Measurements from ENCODE around the gene PCDHGA7.
"Not testable (repeated sequence)": the region's sequence is repeated elsewhere in the genome, so short reads cannot be mapped to it uniquely, and the experiment has no call there.

PCDHGA7 gene

DNA sequence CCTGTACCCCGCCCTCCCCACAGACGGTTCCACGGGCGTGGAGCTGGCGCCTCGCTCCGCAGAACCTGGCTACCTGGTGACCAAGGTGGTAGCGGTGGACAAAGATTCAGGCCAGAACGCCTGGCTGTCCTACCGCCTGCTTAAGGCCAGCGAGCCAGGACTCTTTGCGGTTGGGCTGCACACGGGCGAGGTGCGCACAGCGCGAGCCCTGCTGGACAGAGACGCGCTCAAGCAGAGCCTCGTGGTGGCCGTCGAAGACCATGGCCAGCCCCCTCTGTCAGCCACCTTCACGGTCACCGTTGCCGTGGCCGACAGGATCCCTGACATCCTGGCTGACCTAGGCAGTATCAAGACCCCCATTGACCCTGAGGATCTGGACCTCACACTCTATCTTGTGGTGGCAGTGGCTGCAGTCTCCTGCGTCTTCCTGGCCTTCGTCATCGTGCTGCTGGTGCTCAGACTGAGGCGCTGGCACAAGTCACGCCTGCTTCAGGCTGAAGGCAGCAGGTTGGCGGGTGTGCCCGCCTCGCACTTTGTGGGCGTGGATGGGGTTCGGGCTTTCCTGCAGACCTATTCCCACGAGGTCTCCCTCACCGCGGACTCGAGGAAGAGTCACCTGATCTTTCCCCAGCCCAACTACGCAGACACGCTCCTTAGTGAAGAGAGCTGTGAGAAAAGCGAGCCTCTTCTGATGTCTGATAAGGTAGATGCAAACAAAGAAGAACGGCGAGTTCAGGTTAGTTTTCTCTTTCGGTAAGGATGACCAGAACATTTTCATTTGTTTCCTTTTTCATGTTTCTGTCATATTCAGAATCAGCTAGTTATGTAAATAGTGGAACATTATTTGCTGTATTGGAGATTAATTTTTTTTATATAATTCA is 16.3 kb upstream of the PCDHGA7 start:
- no peak for DNase-seq

DNA sequence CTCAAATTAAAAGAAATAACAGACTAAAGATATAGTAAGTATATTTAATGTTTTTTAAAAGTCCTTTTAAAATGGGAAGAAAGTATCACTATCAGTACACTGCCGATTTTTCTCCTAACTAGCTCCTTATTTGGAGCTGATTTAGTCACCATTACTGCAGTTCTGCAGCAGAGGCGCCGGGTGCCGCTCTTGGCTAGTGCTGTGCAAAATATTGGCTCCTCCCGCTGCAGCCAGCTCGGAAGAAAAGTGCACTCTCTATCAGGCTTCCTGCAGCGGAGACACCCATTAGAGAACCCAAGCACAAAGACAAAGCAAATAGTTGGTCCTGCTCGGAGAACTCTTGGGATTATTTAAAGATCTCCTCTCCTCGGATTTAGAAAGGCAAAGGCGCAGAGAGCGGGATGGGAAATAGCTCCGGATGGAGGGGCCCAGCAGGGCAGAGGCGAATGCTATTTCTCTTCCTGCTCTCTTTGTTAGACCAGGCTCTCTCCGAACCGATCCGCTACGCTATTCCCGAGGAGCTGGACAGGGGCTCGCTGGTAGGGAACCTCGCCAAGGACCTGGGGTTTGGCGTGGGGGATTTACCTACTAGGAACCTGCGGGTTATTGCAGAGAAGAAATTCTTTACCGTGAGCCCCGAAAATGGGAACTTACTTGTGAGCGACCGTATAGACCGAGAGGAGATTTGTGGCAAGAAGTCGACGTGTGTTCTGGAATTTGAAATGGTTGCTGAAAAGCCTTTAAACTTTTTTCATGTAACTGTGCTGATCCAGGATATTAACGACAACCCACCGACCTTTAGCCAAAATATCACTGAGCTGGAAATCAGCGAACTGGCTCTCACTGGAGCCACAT is 12.3 kb upstream of the PCDHGA7 start, which contains the start of gene PCDHGB3:
Gene PCDHGB3, plus strand, starts transcription at position 249 of the 855 bp plus-strand sequence. Its CDS starts 153 bp downstream, at position 402.
- no peak for DNase-seq

DNA sequence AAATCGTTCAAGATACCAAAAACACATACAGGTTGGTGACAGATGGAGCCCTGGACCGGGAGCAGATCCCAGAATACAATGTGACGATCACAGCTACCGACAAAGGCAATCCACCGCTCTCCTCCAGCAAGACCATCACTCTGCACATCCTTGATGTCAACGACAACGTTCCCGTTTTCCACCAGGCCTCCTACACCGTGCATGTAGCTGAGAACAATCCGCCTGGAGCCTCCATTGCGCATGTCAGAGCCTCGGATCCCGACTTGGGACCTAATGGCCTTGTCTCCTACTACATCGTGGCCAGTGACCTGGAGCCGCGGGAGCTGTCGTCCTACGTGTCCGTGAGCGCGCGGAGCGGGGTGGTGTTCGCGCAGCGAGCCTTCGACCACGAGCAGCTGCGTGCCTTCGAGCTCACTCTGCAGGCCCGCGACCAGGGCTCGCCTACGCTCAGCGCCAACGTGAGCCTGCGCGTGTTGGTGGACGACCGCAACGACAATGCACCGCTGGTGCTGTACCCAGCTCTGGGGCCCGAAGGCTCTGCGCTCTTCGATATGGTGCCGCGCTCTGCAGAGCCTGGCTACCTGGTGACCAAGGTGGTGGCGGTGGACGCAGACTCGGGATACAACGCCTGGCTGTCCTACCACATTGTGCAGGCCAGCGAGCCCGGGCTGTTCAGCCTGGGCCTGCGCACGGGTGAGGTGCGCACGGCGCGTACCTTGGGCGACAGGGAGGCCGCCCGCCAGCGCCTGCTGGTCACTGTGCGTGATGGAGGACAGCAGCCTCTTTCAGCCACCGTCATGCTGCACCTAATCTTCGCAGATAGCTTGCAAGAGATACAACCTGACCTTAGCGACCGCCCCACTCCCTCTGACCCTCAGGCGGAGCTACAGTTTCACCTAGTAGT is 10.7 kb upstream of the PCDHGA7 start:
- no peak for DNase-seq

DNA sequence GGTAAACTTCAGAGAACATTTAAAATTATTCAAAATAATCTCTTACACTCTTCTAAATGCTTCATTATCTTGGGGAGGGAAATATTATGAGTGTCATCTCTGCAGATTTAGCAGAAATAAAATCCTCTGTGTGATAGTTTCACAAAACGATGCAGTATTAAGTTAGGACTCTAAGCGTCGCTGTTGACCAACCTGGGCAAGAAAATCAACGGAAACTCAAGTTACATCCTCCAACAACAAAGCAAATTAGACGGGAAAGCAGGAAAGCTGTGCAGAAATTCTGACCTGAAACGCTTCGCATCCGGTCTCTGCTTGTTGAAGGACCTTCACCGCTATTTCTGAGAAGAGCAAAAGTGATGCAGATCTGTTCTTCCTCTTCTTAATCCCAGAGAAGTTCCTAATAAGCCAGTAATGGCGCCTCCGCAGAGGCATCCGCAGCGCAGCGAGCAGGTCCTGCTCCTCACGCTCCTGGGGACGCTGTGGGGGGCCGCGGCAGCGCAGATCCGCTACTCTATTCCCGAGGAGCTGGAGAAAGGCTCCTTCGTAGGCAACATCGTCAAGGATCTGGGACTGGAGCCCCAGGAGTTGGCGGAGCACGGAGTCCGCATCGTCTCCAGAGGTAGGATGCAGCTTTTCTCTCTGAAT is 8.7 kb upstream of the PCDHGA7 start, which contains the start of gene PCDHGA6:
Gene PCDHGA6, plus strand, starts transcription at position 219 of the 645 bp plus-strand sequence. Its CDS starts 193 bp downstream, at position 412.
- DNase-seq = no peak

DNA sequence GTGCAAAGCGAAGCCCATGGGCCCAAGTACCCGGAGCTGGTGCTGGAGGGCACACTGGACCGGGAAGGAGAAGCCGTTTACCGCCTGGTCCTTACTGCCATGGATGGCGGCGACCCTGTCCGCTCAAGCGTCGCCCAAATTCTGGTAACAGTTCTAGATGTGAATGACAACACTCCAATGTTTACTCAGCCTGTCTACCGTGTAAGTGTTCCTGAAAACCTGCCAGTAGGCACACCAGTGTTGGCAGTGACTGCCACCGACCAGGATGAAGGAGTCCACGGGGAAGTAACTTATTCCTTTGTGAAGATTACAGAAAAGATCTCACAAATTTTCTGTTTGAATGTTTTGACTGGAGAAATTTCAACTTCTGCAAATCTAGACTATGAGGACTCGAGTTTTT is 7.9 kb upstream of the PCDHGA7 start:
- no peak for DNase-seq

DNA sequence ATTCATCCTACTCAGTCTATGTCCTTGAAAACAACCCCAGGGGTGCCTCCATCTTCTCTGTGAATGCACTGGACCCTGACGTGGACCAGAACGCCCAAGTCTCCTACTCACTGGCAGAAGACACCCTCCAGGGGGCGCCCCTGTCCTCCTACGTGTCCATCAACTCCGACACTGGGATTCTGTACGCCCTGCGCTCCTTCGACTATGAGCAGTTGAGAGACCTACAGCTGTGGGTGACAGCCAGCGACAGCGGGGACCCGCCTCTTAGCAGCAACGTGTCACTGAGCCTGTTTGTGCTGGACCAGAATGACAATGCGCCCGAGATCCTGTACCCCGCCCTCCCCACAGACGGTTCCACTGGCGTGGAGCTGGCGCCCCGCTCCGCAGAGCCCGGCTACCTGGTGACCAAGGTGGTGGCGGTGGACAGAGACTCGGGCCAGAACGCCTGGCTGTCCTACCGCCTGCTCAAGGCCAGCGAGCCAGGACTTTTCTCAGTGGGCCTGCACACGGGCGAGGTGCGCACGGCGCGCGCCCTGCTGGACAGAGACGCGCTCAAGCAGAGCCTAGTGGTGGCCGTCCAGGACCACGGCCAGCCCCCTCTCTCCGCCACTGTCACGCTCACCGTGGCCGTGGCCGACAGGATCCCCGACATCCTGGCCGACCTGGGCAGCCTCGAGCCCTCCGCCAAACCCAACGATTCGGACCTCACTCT is 6.9 kb upstream of the PCDHGA7 start:
- DNase-seq = not testable (repeated sequence)

DNA sequence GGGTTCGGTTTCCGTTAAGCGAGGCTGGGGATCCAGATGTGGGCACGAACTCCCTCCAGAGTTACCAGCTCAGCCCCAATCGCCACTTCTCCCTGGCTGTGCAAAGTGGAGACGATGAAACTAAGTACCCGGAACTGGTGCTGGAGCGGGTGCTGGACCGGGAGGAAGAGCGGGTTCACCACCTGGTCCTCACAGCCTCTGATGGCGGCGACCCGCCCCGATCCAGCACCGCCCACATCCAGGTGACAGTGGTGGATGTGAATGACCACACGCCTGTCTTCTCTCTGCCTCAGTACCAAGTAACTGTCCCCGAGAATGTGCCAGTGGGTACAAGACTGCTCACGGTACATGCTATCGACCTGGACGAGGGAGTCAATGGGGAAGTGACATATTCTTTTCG is 803 bp downstream of the PCDHGA7 start:
- no peak for DNase-seq

DNA sequence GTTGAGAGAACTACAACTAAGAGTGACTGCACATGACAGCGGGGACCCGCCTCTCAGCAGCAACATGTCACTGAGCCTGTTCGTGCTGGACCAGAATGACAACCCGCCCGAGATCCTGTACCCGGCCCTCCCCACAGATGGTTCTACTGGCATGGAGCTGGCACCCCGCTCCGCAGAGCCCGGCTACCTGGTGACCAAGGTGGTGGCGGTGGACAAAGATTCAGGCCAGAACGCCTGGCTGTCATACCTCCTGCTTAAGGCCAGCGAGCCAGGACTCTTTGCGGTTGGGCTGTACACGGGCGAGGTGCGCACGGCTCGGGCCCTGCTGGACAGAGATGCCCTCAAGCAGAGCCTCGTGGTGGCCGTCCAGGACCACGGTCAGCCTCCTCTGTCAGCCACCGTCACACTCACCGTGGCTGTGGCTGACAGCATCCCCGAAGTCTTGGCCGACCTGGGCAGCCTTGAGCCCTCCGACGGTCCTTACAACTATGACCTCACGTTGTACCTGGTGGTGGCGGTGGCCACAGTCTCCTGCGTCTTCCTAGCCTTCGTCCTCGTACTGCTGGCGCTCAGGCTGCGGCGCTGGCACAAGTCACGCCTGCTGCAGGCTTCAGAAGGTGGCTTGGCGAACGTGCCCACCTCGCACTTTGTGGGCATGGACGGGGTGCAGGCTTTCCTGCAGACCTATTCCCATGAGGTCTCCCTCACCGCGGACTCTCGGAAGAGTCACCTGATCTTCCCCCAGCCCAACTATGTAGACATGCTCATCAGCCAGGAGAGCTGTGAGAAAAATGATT is 2.1 kb downstream of the PCDHGA7 start:
- DNase-seq = no peak

DNA sequence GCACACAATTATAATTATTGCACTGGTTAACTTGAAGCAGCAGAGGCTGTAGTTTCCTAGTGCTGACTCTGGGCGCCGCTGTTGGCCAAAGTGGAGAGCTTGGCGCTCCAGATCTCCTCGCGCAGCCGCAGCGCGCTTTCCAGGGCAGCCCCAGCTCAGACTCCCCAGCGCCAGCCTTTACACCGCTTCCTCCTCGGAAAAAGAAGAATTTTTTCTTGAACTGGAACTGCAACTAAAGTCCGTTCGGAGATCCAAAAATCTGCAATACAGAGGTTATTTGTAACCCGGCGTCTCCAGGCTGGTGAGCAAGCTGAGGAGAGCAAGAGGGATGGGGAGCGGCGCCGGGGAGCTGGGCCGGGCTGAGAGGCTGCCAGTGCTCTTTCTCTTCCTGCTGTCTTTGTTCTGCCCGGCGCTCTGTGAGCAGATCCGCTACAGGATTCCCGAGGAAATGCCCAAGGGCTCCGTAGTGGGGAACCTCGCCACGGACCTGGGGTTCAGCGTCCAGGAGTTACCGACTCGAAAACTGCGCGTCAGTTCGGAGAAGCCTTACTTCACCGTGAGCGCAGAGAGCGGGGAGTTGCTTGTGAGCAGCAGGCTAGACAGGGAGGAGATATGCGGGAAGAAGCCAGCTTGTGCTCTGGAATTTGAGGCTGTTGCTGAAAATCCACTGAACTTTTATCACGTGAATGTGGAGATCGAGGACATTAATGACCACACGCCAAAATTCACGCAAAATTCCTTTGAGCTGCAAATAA is 5.2 kb downstream of the PCDHGA7 start, which contains the start of gene PCDHGB4:
Gene PCDHGB4, plus strand, starts transcription at position 142 of the 755 bp plus-strand sequence. Its CDS starts 187 bp downstream, at position 329.
- DNase-seq = not testable (repeated sequence)

DNA sequence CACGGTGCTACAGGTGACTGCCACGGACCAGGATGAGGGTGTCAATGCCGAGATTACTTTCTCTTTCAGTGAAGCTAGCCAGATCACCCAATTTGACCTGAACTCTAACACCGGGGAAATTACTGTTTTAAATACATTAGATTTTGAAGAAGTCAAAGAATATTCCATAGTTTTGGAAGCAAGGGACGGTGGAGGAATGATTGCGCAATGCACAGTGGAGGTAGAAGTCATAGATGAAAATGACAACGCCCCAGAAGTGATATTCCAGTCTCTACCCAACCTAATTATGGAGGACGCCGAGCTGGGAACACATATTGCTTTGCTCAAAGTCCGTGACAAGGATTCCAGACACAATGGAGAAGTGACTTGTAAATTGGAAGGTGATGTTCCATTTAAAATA is 6.1 kb downstream of the PCDHGA7 start:
- DNase-seq = no peak

DNA sequence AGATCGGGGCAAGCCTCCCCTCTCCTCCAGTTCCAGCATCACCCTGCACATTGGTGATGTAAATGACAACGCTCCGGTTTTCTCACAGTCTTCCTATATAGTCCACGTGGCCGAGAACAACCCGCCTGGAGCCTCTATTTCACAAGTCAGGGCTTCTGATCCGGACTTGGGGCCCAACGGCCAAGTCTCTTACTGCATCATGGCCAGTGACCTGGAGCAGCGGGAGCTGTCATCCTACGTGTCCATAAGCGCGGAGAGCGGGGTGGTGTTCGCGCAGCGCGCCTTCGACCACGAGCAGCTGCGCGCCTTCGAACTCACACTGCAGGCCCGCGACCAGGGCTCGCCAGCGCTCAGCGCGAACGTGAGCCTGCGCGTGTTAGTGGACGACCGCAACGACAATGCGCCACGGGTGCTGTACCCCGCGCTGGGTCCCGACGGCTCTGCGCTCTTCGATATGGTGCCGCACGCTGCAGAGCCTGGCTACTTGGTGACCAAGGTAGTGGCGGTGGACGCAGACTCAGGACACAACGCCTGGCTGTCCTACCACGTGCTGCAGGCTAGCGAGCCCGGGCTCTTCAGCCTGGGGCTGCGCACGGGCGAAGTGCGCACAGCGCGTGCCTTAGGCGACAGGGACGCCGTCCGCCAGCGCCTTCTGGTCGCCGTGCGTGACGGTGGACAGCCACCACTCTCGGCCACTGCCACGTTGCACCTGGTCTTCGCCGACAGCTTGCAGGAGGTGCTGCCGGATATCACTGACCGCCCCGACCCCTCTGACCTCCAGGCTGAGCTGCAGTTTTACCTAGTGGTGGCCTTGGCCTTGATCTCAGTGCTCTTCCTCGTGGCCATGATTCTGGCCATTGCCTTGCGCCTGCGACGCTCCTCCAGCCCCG is 6.9 kb downstream of the PCDHGA7 start:
- DNase-seq = no peak

DNA sequence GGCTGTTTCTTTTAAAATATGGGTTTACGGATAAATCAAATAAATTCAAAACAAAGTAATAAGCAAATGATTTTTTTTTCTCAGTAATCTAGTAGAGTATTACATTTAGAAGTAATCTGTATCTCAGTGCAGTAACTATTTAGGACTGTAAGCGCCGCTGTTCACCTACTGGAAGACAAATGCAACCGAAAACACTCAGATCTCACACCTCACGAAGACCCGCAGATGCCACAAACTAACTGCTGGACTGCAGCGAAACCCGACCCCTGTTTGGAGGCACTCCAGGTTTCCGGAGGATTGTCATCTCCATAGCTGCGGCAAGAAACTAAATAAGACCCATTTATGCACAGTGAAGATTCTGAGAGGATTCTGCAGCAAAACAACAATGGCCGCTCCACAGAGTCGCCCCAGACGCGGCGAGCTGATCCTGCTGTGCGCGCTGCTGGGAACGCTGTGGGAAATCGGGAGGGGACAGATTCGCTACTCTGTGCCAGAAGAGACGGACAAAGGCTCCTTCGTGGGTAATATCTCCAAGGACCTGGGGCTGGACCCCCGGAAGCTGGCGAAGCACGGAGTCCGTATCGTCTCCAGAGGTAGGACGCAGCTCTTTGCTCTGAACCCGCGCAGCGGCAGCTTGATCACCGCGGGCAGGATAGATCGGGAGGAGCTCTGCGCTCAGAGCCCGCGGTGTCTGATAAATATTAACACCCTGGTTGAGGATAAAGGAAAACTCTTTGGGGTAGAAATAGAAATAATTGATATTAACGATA is 10.1 kb downstream of the PCDHGA7 start, which contains the start of gene PCDHGA8:
Gene PCDHGA8, plus strand, starts transcription at position 205 of the 770 bp plus-strand sequence. Its CDS starts 181 bp downstream, at position 386.
- DNase-seq = no peak

DNA sequence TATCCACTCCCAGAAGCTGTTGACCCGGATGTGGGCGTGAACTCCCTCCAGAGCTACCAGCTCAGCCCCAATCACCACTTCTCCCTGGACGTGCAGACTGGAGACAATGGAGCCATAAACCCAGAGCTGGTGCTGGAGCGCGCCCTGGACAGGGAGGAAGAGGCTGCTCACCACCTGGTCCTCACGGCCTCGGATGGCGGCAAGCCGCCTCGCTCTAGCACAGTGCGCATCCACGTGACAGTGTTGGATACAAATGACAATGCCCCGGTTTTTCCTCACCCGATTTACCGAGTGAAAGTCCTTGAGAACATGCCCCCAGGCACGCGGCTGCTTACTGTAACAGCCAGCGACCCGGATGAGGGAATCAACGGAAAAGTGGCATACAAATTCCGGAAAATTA is 10.7 kb downstream of the PCDHGA7 start:
- no peak for DNase-seq

DNA sequence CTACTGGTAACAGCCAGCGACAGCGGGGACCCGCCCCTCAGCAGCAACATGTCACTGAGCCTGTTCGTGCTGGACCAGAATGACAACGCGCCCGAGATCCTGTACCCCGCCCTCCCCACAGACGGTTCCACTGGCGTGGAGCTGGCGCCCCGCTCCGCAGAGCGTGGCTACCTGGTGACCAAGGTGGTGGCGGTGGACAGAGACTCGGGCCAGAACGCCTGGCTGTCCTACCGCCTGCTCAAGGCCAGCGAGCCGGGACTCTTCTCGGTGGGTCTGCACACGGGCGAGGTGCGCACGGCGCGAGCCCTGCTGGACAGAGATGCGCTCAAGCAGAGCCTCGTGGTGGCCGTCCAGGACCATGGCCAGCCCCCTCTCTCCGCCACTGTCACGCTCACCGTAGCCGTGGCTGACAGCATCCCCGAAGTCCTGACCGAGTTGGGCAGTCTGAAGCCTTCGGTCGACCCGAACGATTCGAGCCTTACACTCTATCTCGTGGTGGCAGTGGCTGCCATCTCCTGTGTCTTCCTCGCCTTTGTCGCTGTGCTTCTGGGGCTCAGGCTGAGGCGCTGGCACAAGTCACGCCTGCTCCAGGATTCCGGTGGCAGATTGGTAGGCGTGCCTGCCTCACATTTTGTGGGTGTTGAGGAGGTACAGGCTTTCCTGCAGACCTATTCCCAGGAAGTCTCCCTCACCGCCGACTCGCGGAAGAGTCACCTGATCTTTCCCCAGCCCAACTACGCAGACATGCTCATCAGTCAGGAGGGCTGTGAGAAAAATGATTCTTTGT is 12.1 kb downstream of the PCDHGA7 start:
- DNase-seq = not testable (repeated sequence)

DNA sequence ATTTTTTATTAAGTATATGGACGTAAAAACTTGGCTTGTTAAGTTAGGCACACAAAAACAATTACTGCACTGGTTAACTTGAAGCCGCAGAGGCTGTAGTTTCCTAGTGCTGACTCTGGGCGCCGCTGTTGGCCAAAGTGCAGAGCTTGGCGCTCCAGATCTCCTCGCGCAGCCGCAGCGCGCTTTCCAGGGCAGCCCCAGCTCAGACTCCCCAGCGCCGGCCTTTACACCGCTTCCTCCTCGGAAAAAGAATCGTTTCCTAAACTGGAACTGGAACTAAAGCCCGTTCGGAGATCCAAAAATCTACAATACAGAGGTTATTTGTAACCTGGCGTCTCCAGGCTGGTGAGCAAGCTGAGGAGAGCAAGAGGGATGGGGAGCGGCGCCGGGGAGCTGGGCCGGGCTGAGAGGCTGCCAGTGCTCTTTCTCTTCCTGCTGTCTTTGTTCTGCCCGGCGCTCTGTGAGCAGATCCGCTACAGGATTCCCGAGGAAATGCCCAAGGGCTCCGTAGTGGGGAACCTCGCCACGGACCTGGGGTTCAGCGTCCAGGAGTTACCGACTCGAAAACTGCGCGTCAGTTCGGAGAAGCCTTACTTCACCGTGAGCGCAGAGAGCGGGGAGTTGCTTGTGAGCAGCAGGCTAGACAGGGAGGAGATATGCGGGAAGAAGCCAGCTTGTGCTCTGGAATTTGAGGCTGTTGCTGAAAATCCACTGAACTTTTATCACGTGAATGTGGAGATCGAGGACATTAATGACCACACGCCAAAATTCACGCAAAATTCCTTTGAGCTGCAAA is 15.4 kb downstream of the PCDHGA7 start, which contains the start of gene PCDHGB5:
Gene PCDHGB5, plus strand, starts transcription at position 192 of the 796 bp plus-strand sequence. Its CDS starts 181 bp downstream, at position 373.
- not testable (repeated sequence) for DNase-seq
